Osteocyte (in vitro differentiated cells): ENCODE data around the gene NEK1. TPM values are rescaled to one million over a fixed set of nuclear protein-coding genes. Genes with fewer than 3 reads are reported as not detected.
"Not testable (repeated sequence)": the region's sequence is repeated elsewhere in the genome, so short reads cannot be mapped to it uniquely, and the experiment has no call there.

Source experiments
- DNase-seq: peaks from one replicate; pipeline ENCODE4 v3.0.0; 2021; ENCODE audit warnings: mixed read lengths; ENCODE audit not compliant: unreplicated experiment; ENCODE audit errors: extremely low spot score
- H3K27ac Mint-ChIP-seq: one replicate; pipeline ENCODE4 v1.8.0; 2021; ENCODE audit warnings: mild to moderate bottlenecking, mixed read lengths; ENCODE audit not compliant: unreplicated experiment
- H3K27me3 Mint-ChIP-seq: one replicate; pipeline ENCODE4 v1.8.0; 2021; ENCODE audit warnings: mixed read lengths; ENCODE audit not compliant: unreplicated experiment
- H3K36me3 Mint-ChIP-seq: one replicate; pipeline ENCODE4 v1.8.0; 2021; ENCODE audit warnings: mixed read lengths; ENCODE audit not compliant: unreplicated experiment
- H3K4me1 Mint-ChIP-seq: one replicate; pipeline ENCODE4 v1.8.0; 2021; ENCODE audit warnings: mixed read lengths; ENCODE audit not compliant: unreplicated experiment
- H3K4me3 Mint-ChIP-seq: one replicate; pipeline ENCODE4 v1.8.0; 2021; ENCODE audit warnings: mild to moderate bottlenecking, moderate library complexity, mixed read lengths; ENCODE audit not compliant: unreplicated experiment
- H3K9me3 Mint-ChIP-seq: one replicate; pipeline ENCODE4 v1.8.0; 2021; ENCODE audit warnings: mixed read lengths; ENCODE audit not compliant: unreplicated experiment
- total RNA-seq: library from RNA; stranded (reverse); gene quantifications from 2 replicates; pipeline ENCODE4 v1.2.1, GENCODE V29; 2021
- TF ChIP-seq, protein P1 (sequence below): fragments of 200-600 bp; sonication (generic); IDR thresholded peaks from 2 replicates; pipeline ENCODE4 v1.5.0; 2021; ENCODE audit warnings: antibody characterized with exemption, mild to moderate bottlenecking, moderate library complexity

The NEK1 gene
- total RNA-seq, 1 donor from 2014 or later: 17.7 TPM

DNA sequence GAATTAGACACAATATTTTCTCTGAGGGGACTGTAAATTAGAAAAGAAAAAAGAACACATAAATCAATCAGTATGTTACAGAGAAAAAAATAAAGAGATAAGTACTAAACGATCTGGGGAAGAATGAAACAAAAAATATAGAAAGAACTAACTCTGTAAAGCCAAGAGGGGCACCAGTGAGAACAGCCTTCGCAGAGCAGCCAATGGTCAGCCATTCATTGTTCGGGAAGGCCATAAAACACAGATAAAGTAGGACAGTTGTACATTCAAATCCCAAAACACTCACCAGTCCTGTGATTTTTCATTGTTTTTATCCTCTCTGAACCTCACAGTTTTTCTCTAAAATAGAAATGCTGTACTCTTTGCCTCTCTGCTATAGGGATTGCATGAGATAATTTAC is 127.9 kb downstream of the NEK1 start:
- Mint-ChIP-seq H3K4me3 (no peak overlapping the region), H3K27ac (peak overlapping the region; percentile 1), H3K36me3 (peaks cover 19% of the 10 kb centered on the region), H3K4me1 (peaks cover 15% of the 10 kb centered on the region), H3K9me3 (peaks cover 5% of the 10 kb centered on the region), H3K27me3 (no peaks in the 10 kb centered on the region)
- TF ChIP-seq, protein P1, sequence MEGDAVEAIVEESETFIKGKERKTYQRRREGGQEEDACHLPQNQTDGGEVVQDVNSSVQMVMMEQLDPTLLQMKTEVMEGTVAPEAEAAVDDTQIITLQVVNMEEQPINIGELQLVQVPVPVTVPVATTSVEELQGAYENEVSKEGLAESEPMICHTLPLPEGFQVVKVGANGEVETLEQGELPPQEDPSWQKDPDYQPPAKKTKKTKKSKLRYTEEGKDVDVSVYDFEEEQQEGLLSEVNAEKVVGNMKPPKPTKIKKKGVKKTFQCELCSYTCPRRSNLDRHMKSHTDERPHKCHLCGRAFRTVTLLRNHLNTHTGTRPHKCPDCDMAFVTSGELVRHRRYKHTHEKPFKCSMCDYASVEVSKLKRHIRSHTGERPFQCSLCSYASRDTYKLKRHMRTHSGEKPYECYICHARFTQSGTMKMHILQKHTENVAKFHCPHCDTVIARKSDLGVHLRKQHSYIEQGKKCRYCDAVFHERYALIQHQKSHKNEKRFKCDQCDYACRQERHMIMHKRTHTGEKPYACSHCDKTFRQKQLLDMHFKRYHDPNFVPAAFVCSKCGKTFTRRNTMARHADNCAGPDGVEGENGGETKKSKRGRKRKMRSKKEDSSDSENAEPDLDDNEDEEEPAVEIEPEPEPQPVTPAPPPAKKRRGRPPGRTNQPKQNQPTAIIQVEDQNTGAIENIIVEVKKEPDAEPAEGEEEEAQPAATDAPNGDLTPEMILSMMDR: peak; percentile 30
- no peak for DNase-seq

DNA sequence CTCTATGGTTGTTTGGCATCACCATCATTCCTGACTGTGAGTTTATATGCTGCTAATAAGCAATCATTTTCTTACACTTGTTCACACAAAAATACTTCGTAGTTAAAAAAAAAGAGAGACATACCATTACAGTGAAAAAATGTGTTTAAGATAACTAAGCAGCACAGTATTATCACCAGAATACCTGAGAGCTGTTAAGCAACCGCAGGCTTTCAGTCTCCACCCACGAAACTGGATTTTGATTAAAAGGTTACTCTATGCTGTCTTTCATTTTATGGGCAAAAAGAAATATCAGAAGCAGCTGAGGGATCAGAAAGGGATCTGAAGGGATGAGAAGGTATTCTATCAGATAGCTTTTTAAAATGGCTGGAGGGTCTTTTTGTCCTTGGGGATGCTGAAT is 148.3 kb downstream of the NEK1 start:
- Mint-ChIP-seq H3K9me3 (peaks cover 17% of the 10 kb centered on the region), H3K27ac (no peak overlapping the region), H3K4me3 (no peak overlapping the region), H3K4me1 (no peaks in the 10 kb centered on the region), H3K36me3 (peaks cover 35% of the 10 kb centered on the region), H3K27me3 (no peaks in the 10 kb centered on the region)
- TF ChIP-seq, protein P1: no peak
- DNase-seq: no peak

DNA sequence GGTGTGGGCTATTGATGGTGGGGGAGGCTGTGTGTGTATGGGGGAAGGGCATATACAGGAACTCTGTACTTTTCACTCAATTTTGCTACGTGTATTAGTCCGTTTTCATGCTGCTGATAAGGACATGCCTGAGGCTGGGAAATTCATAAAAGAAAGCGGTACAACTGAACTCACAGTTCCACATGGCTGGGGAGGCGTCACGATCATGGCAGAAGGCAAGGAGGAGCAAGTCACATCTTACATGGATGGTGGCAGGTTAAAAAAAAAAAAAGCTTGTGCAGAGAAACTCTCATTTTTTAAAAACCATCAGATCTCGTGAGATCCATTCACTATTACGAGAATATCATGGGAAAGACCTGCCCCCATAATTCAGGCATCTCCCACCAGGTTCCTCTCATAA is 152.3 kb downstream of the NEK1 start:
- no peak overlapping the region for H3K4me3 Mint-ChIP-seq
- no peak for DNase-seq
- peaks cover 7% of the 10 kb centered on the region for H3K9me3 Mint-ChIP-seq
- TF ChIP-seq, protein P1: no peak
- no peaks in the 10 kb centered on the region for H3K27me3 Mint-ChIP-seq
- no peak overlapping the region for H3K27ac Mint-ChIP-seq
- H3K4me1 Mint-ChIP-seq: no peaks in the 10 kb centered on the region
- peaks cover 40% of the 10 kb centered on the region for H3K36me3 Mint-ChIP-seq

DNA sequence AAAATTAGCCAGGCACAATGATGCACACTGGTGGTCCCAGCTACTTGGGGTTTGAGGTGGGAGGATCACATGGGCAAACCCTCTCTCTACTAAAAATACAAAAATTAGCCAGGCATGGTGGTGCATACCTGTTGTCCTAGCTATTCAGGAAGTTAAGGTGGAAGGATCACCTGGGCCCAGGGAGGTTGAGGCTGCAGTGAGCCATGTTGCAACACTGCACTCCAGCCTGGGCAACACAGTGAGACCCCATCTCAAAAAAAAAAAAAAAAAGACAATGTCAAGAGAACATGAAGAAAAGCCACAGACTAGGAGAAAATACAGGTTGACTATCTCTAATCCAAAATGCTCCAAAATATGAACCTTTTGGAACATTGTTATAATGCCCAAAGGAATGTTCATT is 153.8 kb downstream of the NEK1 start:
- peaks cover 7% of the 10 kb centered on the region for H3K9me3 Mint-ChIP-seq
- no peak overlapping the region for H3K4me3 Mint-ChIP-seq
- no peaks in the 10 kb centered on the region for H3K27me3 Mint-ChIP-seq
- TF ChIP-seq, protein P1: no peak
- no peak for DNase-seq
- no peaks in the 10 kb centered on the region for H3K4me1 Mint-ChIP-seq
- H3K27ac Mint-ChIP-seq: no peak overlapping the region
- H3K36me3 Mint-ChIP-seq: peaks cover 45% of the 10 kb centered on the region

DNA sequence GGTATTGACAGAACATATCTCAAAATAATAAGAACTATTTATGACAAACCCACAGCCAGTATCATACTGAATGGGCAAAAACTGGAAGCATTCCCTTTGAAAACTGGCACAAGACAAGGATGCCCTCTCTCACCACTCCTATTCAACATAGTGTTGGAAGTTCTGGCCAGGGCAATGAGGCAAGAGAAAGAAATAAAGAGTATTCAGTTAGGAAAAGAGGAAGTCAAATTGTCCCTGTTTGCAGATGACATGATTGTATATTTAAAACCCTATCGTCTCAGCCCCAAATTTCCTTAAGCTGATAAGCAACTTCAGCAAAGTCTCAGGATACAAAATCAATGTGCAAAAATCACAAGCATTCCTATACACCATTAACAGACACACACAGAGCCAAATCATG is 159.7 kb downstream of the NEK1 start:
- H3K4me1 Mint-ChIP-seq, H3K27ac Mint-ChIP-seq, DNase-seq, H3K4me3 Mint-ChIP-seq, H3K27me3 Mint-ChIP-seq: not testable (repeated sequence)
- peaks cover 48% of the 10 kb centered on the region for H3K36me3 Mint-ChIP-seq
- peaks cover 11% of the 10 kb centered on the region for H3K9me3 Mint-ChIP-seq

DNA sequence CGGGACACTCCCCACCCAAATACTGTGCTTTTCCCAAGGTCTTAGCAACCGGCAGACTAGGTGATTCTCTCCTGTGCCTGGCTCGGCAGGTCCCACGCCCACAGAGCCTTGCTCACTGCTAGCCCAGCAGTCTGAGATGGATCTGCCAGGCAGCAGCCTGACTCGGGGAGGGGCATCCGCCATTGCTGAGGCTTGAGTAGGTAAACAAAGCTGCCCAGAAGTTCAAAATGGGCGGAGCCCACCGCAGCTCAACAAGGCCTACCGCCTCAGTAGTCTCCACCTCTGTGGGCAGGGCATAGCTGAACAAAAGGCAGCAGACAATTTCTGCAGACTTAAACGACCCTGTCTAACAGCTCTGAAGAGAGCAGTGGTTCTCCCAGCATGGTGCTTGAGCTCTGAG is 163.4 kb downstream of the NEK1 start:
- not testable (repeated sequence) for H3K4me3 Mint-ChIP-seq, DNase-seq, H3K27ac Mint-ChIP-seq, H3K4me1 Mint-ChIP-seq, H3K27me3 Mint-ChIP-seq
- Mint-ChIP-seq H3K9me3 (peaks cover 34% of the 10 kb centered on the region), H3K36me3 (peaks cover 66% of the 10 kb centered on the region)
